Measurements from ENCODE around the gene ADAM33. TPM values are rescaled to one million over a fixed set of nuclear protein-coding genes. Genes with fewer than 3 reads are reported as not detected.

ADAM33 gene
- total RNA-seq, 1 experiment from 2014 or later = not detected

DNA sequence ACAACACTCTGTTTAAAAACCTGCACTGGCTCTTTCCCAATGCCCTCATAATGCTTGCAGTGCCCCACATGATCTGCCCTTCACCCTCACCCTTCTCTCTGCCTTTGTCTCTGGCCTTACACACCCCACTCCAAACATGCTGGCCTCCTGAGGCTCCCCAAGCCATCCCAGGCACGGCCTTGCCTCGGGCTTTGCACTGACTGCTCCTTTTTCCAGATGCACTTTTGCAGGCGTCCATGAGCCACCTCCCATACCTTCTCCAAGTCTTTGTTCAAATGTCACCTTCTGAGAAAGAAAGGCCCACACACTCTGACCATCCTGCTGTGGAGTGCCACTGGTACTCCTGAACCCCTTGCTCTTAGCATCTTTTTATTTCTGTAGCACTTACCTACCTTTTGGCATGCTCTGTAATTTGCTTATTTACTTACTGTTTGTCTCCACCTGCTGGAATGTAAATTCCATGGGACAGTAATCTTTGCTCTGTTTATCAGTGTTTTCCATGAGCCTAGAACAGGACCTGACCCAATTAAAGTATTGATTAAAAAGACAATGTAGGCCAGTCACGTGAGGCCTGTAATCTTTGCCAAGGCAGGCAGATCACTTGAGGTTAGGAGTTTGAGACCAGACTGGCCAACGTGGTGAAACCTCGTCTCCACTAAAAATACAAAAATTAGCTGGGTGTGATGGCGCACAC is 49.4 kb downstream of the ADAM33 start:
- no TSS peak for BruUV-seq (replicated peaks)
- intact Hi-C loops (cut with micrococcal nuclease; ENCODE audit: unreplicated experiment) = no loop called here
- Mint-ChIP-seq H3K27me3 (ENCODE audit: unreplicated experiment) (no peaks in the 10 kb centered on the region), H3K27ac (ENCODE audit: unreplicated experiment) (no peak overlapping the region), H3K4me1 (ENCODE audit: low read depth, unreplicated experiment) (no peaks in the 10 kb centered on the region), H3K36me3 (ENCODE audit: insufficient read depth, unreplicated experiment) (no peaks in the 10 kb centered on the region), H3K9me3 (ENCODE audit: low read depth, unreplicated experiment) (no peaks in the 10 kb centered on the region), H3K4me3 (ENCODE audit: low read depth, unreplicated experiment) (no peak overlapping the region)
- TF ChIP-seq, protein P1, sequence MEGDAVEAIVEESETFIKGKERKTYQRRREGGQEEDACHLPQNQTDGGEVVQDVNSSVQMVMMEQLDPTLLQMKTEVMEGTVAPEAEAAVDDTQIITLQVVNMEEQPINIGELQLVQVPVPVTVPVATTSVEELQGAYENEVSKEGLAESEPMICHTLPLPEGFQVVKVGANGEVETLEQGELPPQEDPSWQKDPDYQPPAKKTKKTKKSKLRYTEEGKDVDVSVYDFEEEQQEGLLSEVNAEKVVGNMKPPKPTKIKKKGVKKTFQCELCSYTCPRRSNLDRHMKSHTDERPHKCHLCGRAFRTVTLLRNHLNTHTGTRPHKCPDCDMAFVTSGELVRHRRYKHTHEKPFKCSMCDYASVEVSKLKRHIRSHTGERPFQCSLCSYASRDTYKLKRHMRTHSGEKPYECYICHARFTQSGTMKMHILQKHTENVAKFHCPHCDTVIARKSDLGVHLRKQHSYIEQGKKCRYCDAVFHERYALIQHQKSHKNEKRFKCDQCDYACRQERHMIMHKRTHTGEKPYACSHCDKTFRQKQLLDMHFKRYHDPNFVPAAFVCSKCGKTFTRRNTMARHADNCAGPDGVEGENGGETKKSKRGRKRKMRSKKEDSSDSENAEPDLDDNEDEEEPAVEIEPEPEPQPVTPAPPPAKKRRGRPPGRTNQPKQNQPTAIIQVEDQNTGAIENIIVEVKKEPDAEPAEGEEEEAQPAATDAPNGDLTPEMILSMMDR (IDR thresholded peaks at IDR 0.05; ENCODE audit: unreplicated experiment) = no peak
- CTCF ChIA-PET = no interaction called here
- no peak for DNase-seq

DNA sequence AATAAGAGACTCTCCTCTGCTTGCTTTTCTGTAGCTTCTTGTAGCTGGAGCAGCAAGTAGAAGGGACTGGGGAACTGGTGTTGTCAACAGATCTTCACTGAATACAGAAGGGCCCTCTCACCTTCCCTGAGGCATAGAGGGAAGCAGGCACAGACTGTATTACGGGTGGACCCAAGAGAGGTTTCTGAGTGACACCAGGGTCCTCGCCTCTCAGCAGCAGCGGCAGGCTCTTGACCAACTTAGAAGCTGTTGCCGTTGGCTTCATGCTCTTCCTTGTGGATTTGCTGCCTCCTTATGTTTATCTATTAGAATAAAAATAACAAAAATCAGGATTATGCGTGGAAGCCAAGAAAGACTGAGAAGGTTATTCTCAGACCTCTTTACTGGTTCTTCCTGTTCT is 50.3 kb downstream of the ADAM33 start:
- Mint-ChIP-seq H3K4me1 (ENCODE audit: low read depth, unreplicated experiment) (no peaks in the 10 kb centered on the region), H3K36me3 (ENCODE audit: insufficient read depth, unreplicated experiment) (no peaks in the 10 kb centered on the region), H3K27me3 (ENCODE audit: unreplicated experiment) (no peaks in the 10 kb centered on the region), H3K9me3 (ENCODE audit: low read depth, unreplicated experiment) (no peaks in the 10 kb centered on the region), H3K4me3 (ENCODE audit: low read depth, unreplicated experiment) (no peak overlapping the region), H3K27ac (ENCODE audit: unreplicated experiment) (no peak overlapping the region)
- CTCF ChIA-PET = no interaction called here
- TF ChIP-seq, protein P1 (IDR thresholded peaks at IDR 0.05; ENCODE audit: unreplicated experiment) = no peak
- intact Hi-C loops (cut with micrococcal nuclease; ENCODE audit: unreplicated experiment) = no loop called here
- BruUV-seq (replicated peaks) = no TSS peak
- DNase-seq = no peak

DNA sequence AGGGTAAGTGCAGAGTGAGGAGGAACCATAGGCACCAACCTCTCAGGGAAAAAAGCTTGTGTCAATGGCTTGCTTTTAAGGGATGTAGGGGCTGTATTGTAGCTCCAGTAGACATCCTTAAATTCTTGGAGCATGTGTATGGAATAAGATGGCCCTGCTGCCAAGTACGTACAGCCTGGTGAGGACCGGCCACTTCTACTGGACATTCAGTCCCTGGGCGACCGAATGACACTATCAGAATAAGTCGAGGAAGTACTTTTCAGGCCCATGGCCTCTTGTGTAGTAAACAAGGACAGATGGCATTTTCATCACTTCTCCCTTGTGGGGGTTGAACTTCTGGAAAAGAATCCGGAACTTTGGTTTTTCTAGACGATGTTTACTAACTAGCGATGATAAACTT is 51.4 kb downstream of the ADAM33 start:
- DNase-seq = no peak
- BruUV-seq (replicated peaks) = no TSS peak
- Mint-ChIP-seq H3K36me3 (ENCODE audit: insufficient read depth, unreplicated experiment) (peaks cover 4% of the 10 kb centered on the region), H3K9me3 (ENCODE audit: low read depth, unreplicated experiment) (no peaks in the 10 kb centered on the region), H3K27ac (ENCODE audit: unreplicated experiment) (no peak overlapping the region), H3K4me1 (ENCODE audit: low read depth, unreplicated experiment) (no peaks in the 10 kb centered on the region), H3K27me3 (ENCODE audit: unreplicated experiment) (no peaks in the 10 kb centered on the region), H3K4me3 (ENCODE audit: low read depth, unreplicated experiment) (no peak overlapping the region)
- TF ChIP-seq, protein P1 (IDR thresholded peaks at IDR 0.05; ENCODE audit: unreplicated experiment) = no peak
- intact Hi-C loops (cut with micrococcal nuclease; ENCODE audit: unreplicated experiment) = no loop called here
- CTCF ChIA-PET = interaction anchor here (0.6 kb wide), 1 partner anchor 61 kb away, joined by 3 read pairs; no protein-coding TSS in a partner anchor

DNA sequence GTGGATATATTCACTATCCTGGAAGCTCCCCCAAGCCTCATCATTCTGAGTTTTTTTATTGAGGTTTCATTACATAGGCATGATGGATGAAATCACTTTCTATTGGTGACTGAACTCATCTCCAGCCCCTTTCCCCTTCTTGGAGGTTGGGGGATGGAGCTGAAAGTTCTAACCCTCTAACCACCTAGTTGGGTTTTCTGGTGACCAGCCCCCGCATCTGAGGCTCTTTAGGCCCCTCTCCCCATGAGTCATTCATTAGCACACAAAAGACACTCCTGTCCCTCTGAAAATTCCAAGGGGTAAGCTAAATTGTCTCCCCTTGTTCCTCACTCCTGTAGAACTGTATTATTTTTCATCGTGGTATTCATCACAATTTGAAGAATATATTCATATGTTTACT is 51.9 kb downstream of the ADAM33 start:
- no peak overlapping the region for H3K27ac Mint-ChIP-seq (ENCODE audit: unreplicated experiment)
- H3K4me3 Mint-ChIP-seq (ENCODE audit: low read depth, unreplicated experiment) = no peak overlapping the region
- H3K4me1 Mint-ChIP-seq (ENCODE audit: low read depth, unreplicated experiment) = no peaks in the 10 kb centered on the region
- TF ChIP-seq, protein P1 (IDR thresholded peaks at IDR 0.05; ENCODE audit: unreplicated experiment) = no peak
- DNase-seq = no peak
- no peaks in the 10 kb centered on the region for H3K27me3 Mint-ChIP-seq (ENCODE audit: unreplicated experiment)
- H3K9me3 Mint-ChIP-seq (ENCODE audit: low read depth, unreplicated experiment) = no peaks in the 10 kb centered on the region
- no TSS peak for BruUV-seq (replicated peaks)
- peaks cover 4% of the 10 kb centered on the region for H3K36me3 Mint-ChIP-seq (ENCODE audit: insufficient read depth, unreplicated experiment)
- CTCF ChIA-PET = interaction anchor here (0.6 kb wide), 1 partner anchor 79 kb away, joined by 4 read pairs; no protein-coding TSS in a partner anchor
- intact Hi-C loops (cut with micrococcal nuclease; ENCODE audit: unreplicated experiment) = no loop called here
